NCI-H2171 treated with DMSO at 0.1 percent for 48 hours (cell line): Measurements from ENCODE around the gene PCDHA8.
"Not testable (repeated sequence)": the region's sequence is repeated elsewhere in the genome, so short reads cannot be mapped to it uniquely, and the experiment has no call there.

Experiments used
- DNase-seq: peaks from one replicate; lab custom pipeline; 2025; lab: John Stamatoyannopoulos, UW

Gene PCDHA8

GRCh38 chr5:140840978-140841962 is at the start of gene PCDHA8:
PCDHA8 (plus strand) TSS chr5:140841187; CDS start chr5:140841322, 135 bp downstream.
- peak; percentile 3 for DNase-seq

- no peak for DNase-seq
These were observed 46.3 kb upstream of the PCDHA8 start, which contains the start of gene PCDHA2 for GRCh38 chr5:140794595-140795258. PCDHA2 (plus strand) TSS chr5:140794852.

GRCh38 chr5:140795259-140795641 is 45.7 kb upstream of the PCDHA8 start:
- DNase-seq, result no peak

- not testable (repeated sequence) for DNase-seq
These were observed 44.8 kb upstream of the PCDHA8 start for GRCh38 chr5:140796072-140796717.

- no peak for DNase-seq
These were observed 44.3 kb upstream of the PCDHA8 start for GRCh38 chr5:140796718-140797095.

- DNase-seq, result no peak
These were observed 40.0 kb upstream of the PCDHA8 start, which contains the start of gene PCDHA3 for GRCh38 chr5:140800816-140801493. PCDHA3 (plus strand) TSS chr5:140801057.

- DNase-seq, result no peak
These were observed 39.5 kb upstream of the PCDHA8 start for GRCh38 chr5:140801494-140801841.

- DNase-seq, result not testable (repeated sequence)
These were observed 38.6 kb upstream of the PCDHA8 start for GRCh38 chr5:140802381-140802780.

- DNase-seq, result no peak
These were observed 38.2 kb upstream of the PCDHA8 start for GRCh38 chr5:140802781-140803271.

GRCh38 chr5:140806834-140807775 is 33.9 kb upstream of the PCDHA8 start, which contains the start of gene PCDHA4:
PCDHA4 (plus strand) TSS chr5:140807068.
- no peak for DNase-seq

GRCh38 chr5:140808241-140808888 is 32.6 kb upstream of the PCDHA8 start:
- not testable (repeated sequence) for DNase-seq

GRCh38 chr5:140808889-140809291 is 32.1 kb upstream of the PCDHA8 start:
- DNase-seq, result no peak

- DNase-seq, result no peak
These were observed 19.4 kb upstream of the PCDHA8 start, which contains the start of gene PCDHA5 for GRCh38 chr5:140821375-140822280. PCDHA5 (plus strand) TSS chr5:140821613.

GRCh38 chr5:140822281-140822629 is 18.7 kb upstream of the PCDHA8 start:
- DNase-seq, result no peak

- not testable (repeated sequence) for DNase-seq
These were observed 18.0 kb upstream of the PCDHA8 start for GRCh38 chr5:140822969-140823368.

GRCh38 chr5:140823475-140823874 is 17.5 kb upstream of the PCDHA8 start:
- no peak for DNase-seq

GRCh38 chr5:140827704-140828361 is 13.2 kb upstream of the PCDHA8 start, which contains the start of gene PCDHA6:
PCDHA6 (plus strand) TSS chr5:140827960; CDS start chr5:140828092, 132 bp downstream.
- peak; percentile 64 for DNase-seq

- DNase-seq, result peak; percentile 73
These were observed 12.6 kb upstream of the PCDHA8 start for GRCh38 chr5:140828362-140828737.
